H1 (cell line): Measurements from ENCODE around the gene PLCL2. TPM values are rescaled to one million over a fixed set of nuclear protein-coding genes. Genes with fewer than 3 reads are reported as not detected.

Experiments
- CTCF ChIA-PET: fragments of 300-600 bp; sonication (Branson Sonifier 250); formaldehyde crosslinking; loops from one replicate; lab custom pipeline; 2021; ENCODE audit not compliant: partially characterized antibody; lab: Charles Lee
- POLR2A ChIA-PET: fragments of 300-600 bp; sonication (Branson Sonifier 250); formaldehyde crosslinking; loops from one replicate; lab custom pipeline; 2021; ENCODE audit warnings: inconsistent platforms; ENCODE audit not compliant: partially characterized antibody; lab: Charles Lee
- DNase-seq, 2 experiments: peaks; one replicate each; pipeline versions ENCODE4 v3.0.0 to v3.0.0-alpha.2; 2010 to 2022; ENCODE audit warnings: low spot score in 2 of 2, low read depth in 1 of 2, mixed read lengths in 1 of 2
- FAIRE-seq: peaks from 2 replicates; lab custom pipeline; 2011; peaks lifted over from hg19 to GRCh38; lab: Jason Lieb, UNC
- H2AFZ ChIP-seq: 2 replicates; pipeline ENCODE4 v1.8.1; 2012; ENCODE audit warnings: low read length, inconsistent platforms
- H2AK5ac ChIP-seq: 2 replicates; pipeline ENCODE4 v1.6.1; 2013; ENCODE audit warnings: low read depth, low read length
- H2BK120ac ChIP-seq: replicated peaks from 2 replicates; pipeline ENCODE3; 2013; ENCODE audit warnings: low read depth, low read length, inconsistent platforms
- H2BK12ac ChIP-seq: 2 replicates; pipeline ENCODE4 v1.6.1; 2013; ENCODE audit warnings: low read depth, low read length
- H2BK15ac ChIP-seq: 2 replicates; pipeline ENCODE4 v1.6.1; 2013; ENCODE audit warnings: low read length
- H2BK20ac ChIP-seq: 2 replicates; pipeline ENCODE4 v1.6.1; 2013; ENCODE audit warnings: low read length
- H2BK5ac ChIP-seq: 2 replicates; pipeline ENCODE4 v1.6.1; 2013; ENCODE audit warnings: low read depth, low read length
- H3K14ac ChIP-seq: 2 replicates; pipeline ENCODE4 v1.6.1; 2013; ENCODE audit warnings: inconsistent platforms; ENCODE audit not compliant: insufficient read length
- H3K18ac ChIP-seq: 2 replicates; pipeline ENCODE4 v1.6.1; 2013; ENCODE audit warnings: low read length; ENCODE audit errors: extremely low read depth
- H3K23ac ChIP-seq: 2 replicates; pipeline ENCODE4 v1.6.1; 2013; ENCODE audit warnings: inconsistent platforms; ENCODE audit not compliant: insufficient read length
- H3K23me2 ChIP-seq: 2 replicates; pipeline ENCODE4 v1.6.1; 2013; ENCODE audit warnings: low read depth, low read length
- H3K27ac ChIP-seq: 2 replicates; pipeline ENCODE4 v1.6.1; 2011; ENCODE audit warnings: low read depth, low read length, inconsistent platforms
- H3K27me3 ChIP-seq, 4 experiments: replicated peaks in 1 of 4; 1 replicate in 1 of 4; 2 replicates in 3 of 4; pipeline versions ENCODE4 v1.6.1 to v1.8.1; 2011 to 2013; ENCODE audit warnings: low read length in 3 of 4, mild to moderate bottlenecking in 3 of 4, inconsistent platforms in 2 of 4, mixed read lengths in 2 of 4, moderate library complexity in 1 of 4; ENCODE audit not compliant: control insufficient read depth in 3 of 4, insufficient read depth in 3 of 4; ENCODE audit errors: extremely low read depth in 1 of 4
- H3K36me3 ChIP-seq, 4 experiments: 2 replicates each; pipeline versions ENCODE4 v1.6.1 to v1.8.1; 2011 to 2013; ENCODE audit warnings: mild to moderate bottlenecking in 4 of 4, low read length in 3 of 4, moderate library complexity in 2 of 4, control low read depth in 1 of 4, inconsistent platforms in 1 of 4; ENCODE audit not compliant: insufficient read depth in 4 of 4, control insufficient read depth in 2 of 4
- H3K4ac ChIP-seq: replicated peaks from 2 replicates; pipeline ENCODE3; 2013; ENCODE audit warnings: low read length, low read depth, mixed read lengths, inconsistent platforms; ENCODE audit not compliant: insufficient read length
- H3K4me1 ChIP-seq, 4 experiments: replicated peaks in 1 of 4; 1 replicate in 1 of 4; 2 replicates in 3 of 4; pipeline versions ENCODE4 v1.6.1 to v1.8.1; 2011 to 2013; ENCODE audit warnings: low read length in 3 of 4, inconsistent platforms in 2 of 4, mixed read lengths in 1 of 4; ENCODE audit not compliant: insufficient read depth in 4 of 4, control insufficient read depth in 3 of 4
- H3K4me2 ChIP-seq, 2 experiments: 2 replicates each; pipeline versions ENCODE4 v1.6.1 to v1.8.1; 2011 to 2013; ENCODE audit warnings: low read depth in 2 of 2, low read length in 2 of 2, control low read depth in 1 of 2, inconsistent platforms in 1 of 2, mild to moderate bottlenecking in 1 of 2; ENCODE audit not compliant: insufficient read depth in 1 of 2
- H3K4me3 ChIP-seq, 4 experiments: fragments of 200-600, 300-600 bp in 1 of 4; sonication (generic), shearing (Covaris generic), sonication (Bioruptor Twin) in 1 of 4; 2 replicates each; pipeline versions ENCODE4 v1.5.1 to v1.8.1; 2011 to 2016; ENCODE audit warnings: low read length in 4 of 4, low read depth in 3 of 4, control low read depth in 2 of 4, inconsistent platforms in 2 of 4, mild to moderate bottlenecking in 2 of 4, mixed read lengths in 1 of 4, moderate library complexity in 1 of 4; ENCODE audit not compliant: insufficient read depth in 2 of 4; ENCODE audit errors: extremely low read depth in 1 of 4
- H3K56ac ChIP-seq: replicated peaks from 2 replicates; pipeline ENCODE3; 2013; ENCODE audit warnings: low read depth, mild to moderate bottlenecking, mixed read lengths, low read length, inconsistent platforms; ENCODE audit not compliant: insufficient read length
- H3K79me1 ChIP-seq: 2 replicates; pipeline ENCODE4 v1.6.1; 2013; ENCODE audit warnings: low read depth, low read length, control low read depth
- H3K79me2 ChIP-seq, 2 experiments: 2 replicates each; pipeline versions ENCODE4 v1.6.1 to v1.8.1; 2012 to 2013; ENCODE audit warnings: low read length in 2 of 2, mild to moderate bottlenecking in 2 of 2, inconsistent platforms in 1 of 2; ENCODE audit not compliant: insufficient read depth in 2 of 2, control insufficient read depth in 1 of 2
- H3K9ac ChIP-seq, 4 experiments: replicated peaks in 1 of 4; 1 replicate in 1 of 4; 2 replicates in 3 of 4; pipeline versions ENCODE4 v1.6.1 to v1.8.1; 2011 to 2013; ENCODE audit warnings: low read depth in 3 of 4, low read length in 3 of 4, control low read depth in 2 of 4, mild to moderate bottlenecking in 2 of 4, moderate library complexity in 2 of 4, inconsistent platforms in 1 of 4; ENCODE audit errors: extremely low read depth in 1 of 4
- H3K9me3 ChIP-seq, 2 experiments: 2 replicates each; pipeline versions ENCODE4 v1.6.1 to v1.8.1; 2012 to 2013; ENCODE audit warnings: mild to moderate bottlenecking in 2 of 2, moderate library complexity in 2 of 2, control low read depth in 1 of 2, inconsistent platforms in 1 of 2, low read depth in 1 of 2, low read length in 1 of 2, mixed read lengths in 1 of 2; ENCODE audit not compliant: insufficient read depth in 2 of 2
- H4K20me1 ChIP-seq, 2 experiments: replicated peaks in 1 of 2; 2 replicates each; pipeline versions ENCODE3 to v1.8.1; 2011 to 2013; ENCODE audit warnings: inconsistent platforms in 2 of 2, low read length in 2 of 2, mild to moderate bottlenecking in 1 of 2; ENCODE audit not compliant: insufficient read depth in 2 of 2, control insufficient read depth in 1 of 2
- H4K5ac ChIP-seq: 2 replicates; pipeline ENCODE4 v1.6.1; 2013; ENCODE audit warnings: low read length, low read depth, mixed read lengths, inconsistent platforms; ENCODE audit not compliant: insufficient read length
- H4K8ac ChIP-seq: 2 replicates; pipeline ENCODE4 v1.8.0; 2013; ENCODE audit warnings: mild to moderate bottlenecking, moderate library complexity, low read length, inconsistent platforms; ENCODE audit not compliant: insufficient read depth; ENCODE audit errors: extremely low read depth
- H4K91ac ChIP-seq: replicated peaks from 2 replicates; pipeline ENCODE3; 2013; ENCODE audit warnings: low read length, mixed read lengths, inconsistent platforms; ENCODE audit not compliant: insufficient read length
- HDAC2 ChIP-seq, 2 experiments: fragments of 300-600 bp in 1 of 2; sonication (generic) in 1 of 2; IDR thresholded peaks; 2 replicates each; pipeline ENCODE4 v1.6.1; 2011 to 2012; ENCODE audit warnings: low read depth in 2 of 2, low read length in 2 of 2, mild to moderate bottlenecking in 2 of 2, moderate library complexity in 2 of 2, borderline replicate concordance in 1 of 2, inconsistent platforms in 1 of 2
- KDM1A ChIP-seq: fragments of 200-600, 300-600 bp; sonication (generic); IDR thresholded peaks from 2 replicates; pipeline ENCODE4 v1.7.1; 2016; ENCODE audit warnings: mild to moderate bottlenecking, low read length, borderline replicate concordance
- WGBS, 2 experiments: shearing (Covaris generic) in 1 of 2; methylation state at CpG; one replicate each; pipeline versions ENCODE4 v1.1.6 to v1.1.7; 2013 to 2015; ENCODE audit warnings: low lambda C conversion rate in 2 of 2, mixed read lengths in 2 of 2, inconsistent platforms in 1 of 2, low coverage in 1 of 2, missing lambda C conversion rate in 1 of 2; ENCODE audit not compliant: insufficient replicate concordance in 2 of 2, insufficient coverage in 1 of 2, insufficient read length in 1 of 2; ENCODE audit errors: extremely low coverage in 1 of 2, missing lambda C conversion rate in 1 of 2; 5-methylcytosine and 5-hydroxymethylcytosine counted together
- polyA plus RNA-seq, 7 experiments: library from polyadenylated mRNA; depleted of rRNA in 3 of 7; stranded (reverse) in 5 of 7; unstranded in 2 of 7; fragments of >200 nt in 5 of 7; fragments of 200-250 nt in 2 of 7; gene quantifications; 1 replicate in 5 of 7; 2 replicates in 1 of 7; 4 replicates in 1 of 7; pipeline versions ENCODE4 v1.2.1 to v1.2.3, GENCODE V29; 2011 to 2013; ENCODE audit warnings: missing spikeins in 2 of 7, mixed read lengths in 2 of 7
- total RNA-seq: library from RNA; stranded (reverse); fragmentation: NEBNext Ultra II Directional; extraction: Animal tissue kit (Norgen Biotek cat#: 25700); gene quantifications from 2 replicates; pipeline ENCODE4 v1.2.1, GENCODE V29; 2021

Gene PLCL2
- total and polyA plus RNA-seq, 2 of the 8 experiments (the other 6 are each of a cell fraction or from before 2014, with no cell fraction given): 3.5 to 6.8 TPM

GRCh38 chr3:17136136-17136721 is 251.5 kb downstream of the PLCL2 start:
- no peak for TF ChIP-seq KDM1A
- TF ChIP-seq HDAC2 (IDR thresholded peaks at IDR 0.05; ENCODE audit: borderline replicate concordance in 1 of 2, low read depth in 2 of 2, low read length in 2 of 2): no peak
- H3K36me3 ChIP-seq: no peaks in the 10 kb centered on the region
- no peak overlapping the region for H3K4me3 ChIP-seq
- no peaks in the 10 kb centered on the region for H3K27me3 ChIP-seq
- no peak overlapping the region for H2BK15ac ChIP-seq
- H3K18ac ChIP-seq: no peak overlapping the region
- H2BK5ac ChIP-seq: no peak overlapping the region
- DNase-seq (no peak), FAIRE-seq (no peak)
- 90% methylated on average over 11 of the region's 11 CpGs; no CpG with 5 or more reads in 1 of the 2 experiments for WGBS, 2 experiments
- no peak overlapping the region for H3K14ac ChIP-seq
- H3K23me2 ChIP-seq: no peaks in the 10 kb centered on the region
- H4K8ac ChIP-seq: no peak overlapping the region; the same call in 1 of the 2 replicates
- no peaks in the 10 kb centered on the region for H3K79me2 ChIP-seq
- H2BK20ac ChIP-seq: peak overlapping the region; percentile 48; the same call in 1 of the 2 replicates
- no peak overlapping the region for H3K56ac ChIP-seq
- H4K20me1 ChIP-seq: no peaks in the 10 kb centered on the region
- no peak overlapping the region for H3K9ac ChIP-seq
- 0 out of 4 replicates have a peak, but pooled peaks cover 0 to 4% of the 10 kb centered on the region in 2 experiments for H3K9me3 ChIP-seq
- ChIA-PET POLR2A (no interaction called here), CTCF (interaction anchor here (0.5 to 1.0 kb wide), 4 partner anchors 13 to 819 kb away, joined by 3 to 5 read pairs (median 3); no protein-coding TSS in a partner anchor)
- no peak overlapping the region for H3K27ac ChIP-seq
- H3K4me2 ChIP-seq: no peak overlapping the region
- no peak overlapping the region for H4K5ac ChIP-seq
- no peak overlapping the region for H3K4ac ChIP-seq
- H4K91ac ChIP-seq: no peak overlapping the region
- no peak overlapping the region for H2BK12ac ChIP-seq
- no peaks in the 10 kb centered on the region; the same call in 1 of the 2 replicates for H3K79me1 ChIP-seq
- H2BK120ac ChIP-seq: no peak overlapping the region
- H3K23ac ChIP-seq: no peak overlapping the region
- H3K4me1 ChIP-seq: peaks cover 0 to 4% (median 0%) of the 10 kb centered on the region in 4 experiments; a peak in 3 of 7 replicates
- no peak overlapping the region for H2AFZ ChIP-seq
- H2AK5ac ChIP-seq: no peak overlapping the region
